Liver (tissue), 9 donors: ENCODE measurements around the gene GAD2. TPM values are rescaled to one million over a fixed set of nuclear protein-coding genes. Genes with fewer than 3 reads are reported as not detected.

ENCODE experiments used
- DNase-seq: peaks from one replicate; pipeline ENCODE4 v3.0.0-alpha.2; 2017; ENCODE audit warnings: low spot score
- H3K27ac ChIP-seq, 2 donors: one replicate each; pipeline ENCODE4 v1.7.0; 2013; ENCODE audit warnings: inconsistent platforms in 2 of 2, low read length in 2 of 2, control low read depth in 1 of 2, low read depth in 1 of 2, mild to moderate bottlenecking in 1 of 2
- H3K27me3 ChIP-seq, 4 donors: one replicate each; pipeline versions ENCODE4 v1.6.1 to v1.7.0; 2013; ENCODE audit warnings: low read length in 3 of 4, inconsistent platforms in 1 of 4, mild to moderate bottlenecking in 1 of 4, moderate library complexity in 1 of 4; ENCODE audit not compliant: control insufficient read depth in 4 of 4, insufficient read depth in 4 of 4
- H3K36me3 ChIP-seq, 4 donors: one replicate each; pipeline versions ENCODE4 v1.6.1 to v1.7.0; 2013; ENCODE audit warnings: low read length in 3 of 4, mild to moderate bottlenecking in 3 of 4, low read depth in 1 of 4, moderate library complexity in 1 of 4; ENCODE audit not compliant: control insufficient read depth in 4 of 4, insufficient read depth in 3 of 4
- H3K4me1 ChIP-seq, 4 donors: one replicate each; pipeline versions ENCODE4 v1.6.1 to v1.7.0; 2013; ENCODE audit warnings: low read length in 3 of 4, mild to moderate bottlenecking in 3 of 4, moderate library complexity in 1 of 4; ENCODE audit not compliant: control insufficient read depth in 4 of 4, insufficient read depth in 4 of 4
- H3K4me3 ChIP-seq, 3 donors: one replicate each; pipeline versions ENCODE4 v1.6.1 to v1.7.0; 2013; ENCODE audit warnings: low read length in 3 of 3, control low read depth in 1 of 3, low read depth in 1 of 3, mild to moderate bottlenecking in 1 of 3
- H3K9ac ChIP-seq, 2 donors: one replicate each; pipeline ENCODE4 v1.7.0; 2013; ENCODE audit warnings: low read length in 2 of 2, mild to moderate bottlenecking in 2 of 2, moderate library complexity in 2 of 2, control low read depth in 1 of 2, low read depth in 1 of 2
- H3K9me3 ChIP-seq, 4 donors: one replicate each; pipeline versions ENCODE4 v1.6.1 to v1.7.0; 2013; ENCODE audit warnings: low read length in 3 of 4; ENCODE audit not compliant: control insufficient read depth in 4 of 4
- EGR1 ChIP-seq, 2 donors: IDR thresholded peaks; 2 replicates each; pipeline ENCODE4 v1.6.1; 2016 to 2018; ENCODE audit warnings: antibody characterized with exemption in 2 of 2, low read depth in 2 of 2
- FOXA1 ChIP-seq: IDR thresholded peaks from 2 replicates; pipeline ENCODE4 v1.6.1; 2016; ENCODE audit warnings: antibody characterized with exemption
- GABPA ChIP-seq, 2 donors: IDR thresholded peaks in 1 of 2; conservative IDR thresholded peaks in 1 of 2; 2 replicates each; pipeline ENCODE4 v1.6.1; 2016; ENCODE audit warnings: antibody characterized with exemption in 2 of 2, mild to moderate bottlenecking in 1 of 2, moderate library complexity in 1 of 2
- HNF4G ChIP-seq: IDR thresholded peaks from 2 replicates; pipeline ENCODE4 v1.6.1; 2016; ENCODE audit warnings: antibody characterized with exemption
- JUND ChIP-seq, 2 donors: IDR thresholded peaks; 2 replicates each; pipeline ENCODE4 v1.6.1; 2016; ENCODE audit warnings: antibody characterized with exemption in 2 of 2
- NR2F2 ChIP-seq: IDR thresholded peaks from 2 replicates; pipeline ENCODE4 v1.6.1; 2016; ENCODE audit warnings: antibody characterized with exemption
- RAD21 ChIP-seq, 2 donors: IDR thresholded peaks; 2 replicates each; pipeline ENCODE4 v1.6.1; 2016; ENCODE audit warnings: antibody characterized with exemption in 2 of 2, mild to moderate bottlenecking in 2 of 2
- REST ChIP-seq: IDR thresholded peaks from 2 replicates; pipeline ENCODE4 v1.6.1; 2016; ENCODE audit warnings: antibody characterized with exemption, mild to moderate bottlenecking
- RXRA ChIP-seq, 2 donors: IDR thresholded peaks; 2 replicates each; pipeline ENCODE4 v1.6.1; 2017 to 2018; ENCODE audit warnings: antibody characterized with exemption in 2 of 2, mild to moderate bottlenecking in 1 of 2
- TAF1 ChIP-seq: conservative IDR thresholded peaks from 2 replicates; pipeline ENCODE4 v1.6.1; 2016; ENCODE audit warnings: antibody characterized with exemption, mild to moderate bottlenecking
- YY1 ChIP-seq: IDR thresholded peaks from 2 replicates; pipeline ENCODE4 v1.6.1; 2016; ENCODE audit warnings: antibody characterized with exemption, mild to moderate bottlenecking
- WGBS: extraction: QIAGEN DNeasy Blood & Tissue Kit; methylation state at CpG from one replicate; pipeline ENCODE4 v1.1.7; 2013; 5-methylcytosine and 5-hydroxymethylcytosine counted together
- polyA plus RNA-seq, 2 donors: library from polyadenylated mRNA; stranded (reverse) in 1 of 2; unstranded in 1 of 2; fragments of 200-250 nt in 1 of 2; fragments of >200 nt in 1 of 2; fragmentation: Nextera tagmentation in 1 of 2; extraction: Ambion mirVana in 1 of 2; gene quantifications; one replicate each; pipeline versions ENCODE4 v1.2.1 to v1.2.3, GENCODE V29; 2013 to 2015
- total RNA-seq, 2 donors: library from RNA; depleted of rRNA; stranded (reverse); fragments of >200 nt; gene quantifications; one replicate each; pipeline ENCODE4 v1.2.3, GENCODE V29; 2014
- TF ChIP-seq, protein P1 (sequence below): IDR thresholded peaks from 2 replicates; pipeline ENCODE4 v1.6.1; 2016; ENCODE audit warnings: antibody characterized with exemption
- TF ChIP-seq, protein P2 (sequence below): fragments of 150-350 bp; IDR thresholded peaks from 2 replicates; pipeline ENCODE4 v1.5.1; 2017; ENCODE audit warnings: improper control_type of control experiment, low read depth, low read length; ENCODE audit not compliant: missing input control
- TF ChIP-seq, protein P3 (sequence below): IDR thresholded peaks from 2 replicates; pipeline ENCODE4 v1.6.1; 2016; ENCODE audit warnings: antibody characterized with exemption
- donor health status: healthy.
- donor health status: healthy.
- donor health status: healthy.
- donor health status: healthy.
- donor health status: healthy.

Gene GAD2
- total and polyA plus RNA-seq, 4 donors, result not detected

GRCh38 chr10:26214551-26215395 is 1.8 kb upstream of the GAD2 start:
- H3K9me3 ChIP-seq, result no peaks in the 10 kb centered on the region
- DNase-seq, result no peak
- TF ChIP-seq GABPA (IDR thresholded peaks at IDR 0.05 in 1 of 2, conservative IDR thresholded peaks at IDR 0.05 in 1 of 2) (no peak), HNF4G (no peak), TAF1 (no peak), RAD21 (IDR thresholded peaks at IDR 0.05) (no peak), NR2F2 (no peak), FOXA1 (no peak), YY1 (no peak), EGR1 (IDR thresholded peaks at IDR 0.05; ENCODE audit: low read depth in 2 of 2) (no peak), RXRA (IDR thresholded peaks at IDR 0.05) (no peak), JUND (IDR thresholded peaks at IDR 0.05) (no peak), REST (no peak)
- TF ChIP-seq, protein P1, sequence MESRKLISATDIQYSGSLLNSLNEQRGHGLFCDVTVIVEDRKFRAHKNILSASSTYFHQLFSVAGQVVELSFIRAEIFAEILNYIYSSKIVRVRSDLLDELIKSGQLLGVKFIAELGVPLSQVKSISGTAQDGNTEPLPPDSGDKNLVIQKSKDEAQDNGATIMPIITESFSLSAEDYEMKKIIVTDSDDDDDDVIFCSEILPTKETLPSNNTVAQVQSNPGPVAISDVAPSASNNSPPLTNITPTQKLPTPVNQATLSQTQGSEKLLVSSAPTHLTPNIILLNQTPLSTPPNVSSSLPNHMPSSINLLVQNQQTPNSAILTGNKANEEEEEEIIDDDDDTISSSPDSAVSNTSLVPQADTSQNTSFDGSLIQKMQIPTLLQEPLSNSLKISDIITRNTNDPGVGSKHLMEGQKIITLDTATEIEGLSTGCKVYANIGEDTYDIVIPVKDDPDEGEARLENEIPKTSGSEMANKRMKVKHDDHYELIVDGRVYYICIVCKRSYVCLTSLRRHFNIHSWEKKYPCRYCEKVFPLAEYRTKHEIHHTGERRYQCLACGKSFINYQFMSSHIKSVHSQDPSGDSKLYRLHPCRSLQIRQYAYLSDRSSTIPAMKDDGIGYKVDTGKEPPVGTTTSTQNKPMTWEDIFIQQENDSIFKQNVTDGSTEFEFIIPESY, result no peak
- TF ChIP-seq, protein P2, sequence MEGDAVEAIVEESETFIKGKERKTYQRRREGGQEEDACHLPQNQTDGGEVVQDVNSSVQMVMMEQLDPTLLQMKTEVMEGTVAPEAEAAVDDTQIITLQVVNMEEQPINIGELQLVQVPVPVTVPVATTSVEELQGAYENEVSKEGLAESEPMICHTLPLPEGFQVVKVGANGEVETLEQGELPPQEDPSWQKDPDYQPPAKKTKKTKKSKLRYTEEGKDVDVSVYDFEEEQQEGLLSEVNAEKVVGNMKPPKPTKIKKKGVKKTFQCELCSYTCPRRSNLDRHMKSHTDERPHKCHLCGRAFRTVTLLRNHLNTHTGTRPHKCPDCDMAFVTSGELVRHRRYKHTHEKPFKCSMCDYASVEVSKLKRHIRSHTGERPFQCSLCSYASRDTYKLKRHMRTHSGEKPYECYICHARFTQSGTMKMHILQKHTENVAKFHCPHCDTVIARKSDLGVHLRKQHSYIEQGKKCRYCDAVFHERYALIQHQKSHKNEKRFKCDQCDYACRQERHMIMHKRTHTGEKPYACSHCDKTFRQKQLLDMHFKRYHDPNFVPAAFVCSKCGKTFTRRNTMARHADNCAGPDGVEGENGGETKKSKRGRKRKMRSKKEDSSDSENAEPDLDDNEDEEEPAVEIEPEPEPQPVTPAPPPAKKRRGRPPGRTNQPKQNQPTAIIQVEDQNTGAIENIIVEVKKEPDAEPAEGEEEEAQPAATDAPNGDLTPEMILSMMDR, result no peak
- TF ChIP-seq, protein P3, sequence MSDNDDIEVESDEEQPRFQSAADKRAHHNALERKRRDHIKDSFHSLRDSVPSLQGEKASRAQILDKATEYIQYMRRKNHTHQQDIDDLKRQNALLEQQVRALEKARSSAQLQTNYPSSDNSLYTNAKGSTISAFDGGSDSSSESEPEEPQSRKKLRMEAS, result no peak
- peaks cover 0 to 2% (median 0%) of the 10 kb centered on the region in 4 donors for H3K36me3 ChIP-seq
- no peak overlapping the region for H3K9ac ChIP-seq
- peaks cover 9 to 41% (median 21%) of the 10 kb centered on the region in 4 donors for H3K27me3 ChIP-seq
- no peak overlapping the region for H3K27ac ChIP-seq
- 4% methylated on average over 34 of the region's 34 CpGs for WGBS
- H3K4me1 ChIP-seq, result peaks cover 9 to 32% (median 17%) of the 10 kb centered on the region in 4 donors
- no peak overlapping the region for H3K4me3 ChIP-seq
